K562 (cell line): ENCODE data around the gene MAGI3. TPM values are rescaled to one million over a fixed set of nuclear protein-coding genes. Genes with fewer than 3 reads are reported as not detected.

Source experiments
- ATAC-seq: fragments of 200-7000 bp; cut with Tn5 transposase; 3 replicates; pipeline ENCODE4 v1.9.1; 2020; ENCODE audit warnings: moderate library complexity
- BruUV-seq: library from RNA; stranded (reverse); fragments of 400-500 nt; replicated peaks from 2 replicates; lab custom pipeline; 2021; lab: Mats Ljungman, UMichigan
- CTCF ChIA-PET: fragments of 300-600 bp; formaldehyde crosslinking; extraction: SDS; loops from one replicate; lab custom pipeline; 2021; ENCODE audit warnings: low intra/inter-chr PET ratio; lab: Yijun Ruan, JAX
- POLR2A ChIA-PET: fragments of 300-600, 350-650 bp; sonication (Branson Sonifier 250); formaldehyde crosslinking; extraction: SDS; loops from one replicate; lab custom pipeline; 2021; ENCODE audit warnings: antibody characterized with exemption, inconsistent platforms; lab: Yijun Ruan, JAX
- DNase-seq, 4 experiments: peaks; one replicate each; pipeline versions ENCODE4 v3.0.0 to v3.0.0-alpha.2; 2011 to 2018; ENCODE audit warnings: low spot score in 3 of 4, mixed read lengths in 3 of 4; ENCODE audit errors: extremely low read depth in 1 of 4
- FAIRE-seq: peaks from 2 replicates; lab custom pipeline; 2011; peaks lifted over from hg19 to GRCh38; lab: Jason Lieb, UNC
- H2AFZ ChIP-seq: 2 replicates; pipeline ENCODE4 v1.6.0; 2011; ENCODE audit warnings: low read depth, low read length, control low read depth, inconsistent platforms
- H3K27ac ChIP-seq: fragments of 200-600 bp; 3 replicates; pipeline ENCODE4 v1.8.0; 2011; ENCODE audit warnings: low read depth, mild to moderate bottlenecking, control low read depth, inconsistent platforms, low read length, moderate library complexity, mixed read lengths; ENCODE audit errors: extremely low read depth
- H3K27me3 ChIP-seq, 2 experiments: fragments of 300-600 bp in 1 of 2; 2 replicates in 1 of 2; 3 replicates in 1 of 2; pipeline versions ENCODE4 v1.6.0 to v1.8.0; 2011; ENCODE audit warnings: inconsistent platforms in 2 of 2, low read length in 2 of 2, mild to moderate bottlenecking in 1 of 2, mixed read lengths in 1 of 2, moderate library complexity in 1 of 2; ENCODE audit not compliant: control insufficient read depth in 2 of 2, insufficient read depth in 2 of 2
- H3K36me3 ChIP-seq: fragments of 300-600 bp; 3 replicates; pipeline ENCODE4 v1.8.0; 2011; ENCODE audit warnings: mild to moderate bottlenecking, low read length, inconsistent platforms; ENCODE audit not compliant: control insufficient read depth, insufficient read depth
- H3K4me1 ChIP-seq, 2 experiments: fragments of 200-600 bp in 1 of 2; replicated peaks in 1 of 2; 2 replicates in 1 of 2; 3 replicates in 1 of 2; pipeline versions ENCODE4 v1.5.1 to v1.8.0; 2011; ENCODE audit warnings: inconsistent platforms in 2 of 2, low read length in 2 of 2, mild to moderate bottlenecking in 1 of 2, mixed read lengths in 1 of 2, moderate library complexity in 1 of 2; ENCODE audit not compliant: control insufficient read depth in 2 of 2, insufficient read depth in 2 of 2
- H3K4me2 ChIP-seq: 2 replicates; pipeline ENCODE4 v1.6.1; 2011; ENCODE audit warnings: low read length, control low read depth, inconsistent platforms, mixed read lengths; ENCODE audit not compliant: insufficient read depth
- H3K4me3 ChIP-seq: fragments of 200-600 bp; sonication (generic), shearing (Covaris generic); 2 replicates; pipeline ENCODE4 v1.5.1; 2016; ENCODE audit warnings: control low read depth, inconsistent platforms
- H3K79me2 ChIP-seq: fragments of 200-600 bp; 3 replicates; pipeline ENCODE4 v1.8.0; 2011; ENCODE audit warnings: low read length, inconsistent platforms; ENCODE audit not compliant: control insufficient read depth, insufficient read depth
- H3K9ac ChIP-seq, 2 experiments: 2 replicates each; pipeline versions ENCODE4 v1.6.0 to v1.6.1; 2011; ENCODE audit warnings: low read depth in 2 of 2, low read length in 2 of 2, control low read depth in 1 of 2, inconsistent platforms in 1 of 2, mild to moderate bottlenecking in 1 of 2, mixed read lengths in 1 of 2; ENCODE audit not compliant: insufficient read depth in 1 of 2
- H3K9me1 ChIP-seq: one replicate; pipeline ENCODE4 v1.6.0; 2011; ENCODE audit warnings: inconsistent platforms, mild to moderate bottlenecking, low read length, moderate library complexity; ENCODE audit not compliant: control insufficient read depth, insufficient read depth
- H3K9me3 ChIP-seq: replicated peaks from 2 replicates; pipeline ENCODE4 v1.5.1; 2011; ENCODE audit warnings: low read depth, low read length, inconsistent platforms; ENCODE audit not compliant: control insufficient read depth, insufficient read depth
- H4K20me1 ChIP-seq: replicated peaks from 2 replicates; pipeline ENCODE4 v1.6.1; 2011; ENCODE audit warnings: low read length, inconsistent platforms, mixed read lengths; ENCODE audit not compliant: control insufficient read depth, insufficient read depth
- BCOR ChIP-seq: fragments of 450-650 bp; IDR thresholded peaks from 2 replicates; pipeline ENCODE4 v1.6.1; 2016
- CBX5 ChIP-seq: IDR thresholded peaks from 2 replicates; pipeline ENCODE4 v1.6.1; 2014; ENCODE audit warnings: low read depth, borderline replicate concordance
- KLF10 ChIP-seq: fragments of 250-450 bp; sonication (Bioruptor Pico); IDR thresholded peaks from 2 replicates; pipeline ENCODE4 v1.6.1; 2021; ENCODE audit warnings: matching md5 sums
- KLF13 ChIP-seq: fragments of 450-650 bp; IDR thresholded peaks from 2 replicates; pipeline ENCODE4 v1.6.1; 2016; ENCODE audit warnings: missing genetic modification characterization, low read depth, mild to moderate bottlenecking, missing compliant biosample characterization, moderate library complexity, borderline replicate concordance
- L3MBTL2 ChIP-seq: fragments of 450-650 bp; IDR thresholded peaks from 2 replicates; pipeline ENCODE4 v1.6.1; 2016; ENCODE audit warnings: mild to moderate bottlenecking, moderate library complexity
- MIER1 ChIP-seq: fragments of 450-650 bp; IDR thresholded peaks from 2 replicates; pipeline ENCODE4 v1.6.1; 2016; ENCODE audit warnings: antibody characterized with exemption, mild to moderate bottlenecking, low read depth
- MXI1 ChIP-seq: IDR thresholded peaks from 2 replicates; pipeline ENCODE4 v1.6.1; 2011; ENCODE audit warnings: low read depth, mild to moderate bottlenecking, improper control_type of control experiment, low read length
- RBFOX2 ChIP-seq: fragments of 200-400 bp; formaldehyde crosslinking; IDR thresholded peaks from 2 replicates; pipeline ENCODE4 v1.6.1; 2017; ENCODE audit warnings: low read depth, mild to moderate bottlenecking, low read length, moderate library complexity
- RCOR1 ChIP-seq, 2 experiments: IDR thresholded peaks; 2 replicates each; pipeline ENCODE4 v1.6.1; 2012; ENCODE audit warnings: low read depth in 2 of 2, low read length in 2 of 2, borderline replicate concordance in 1 of 2, improper control_type of control experiment in 1 of 2
- WGBS: fragments of 100-300 bp; shearing (Covaris generic); methylation state at CpG from one replicate; pipeline ENCODE4 v1.1.6; 2016; ENCODE audit warnings: low coverage, mixed read lengths; ENCODE audit not compliant: insufficient coverage; ENCODE audit errors: missing lambda C conversion rate; 5-methylcytosine and 5-hydroxymethylcytosine counted together
- in situ Hi-C: fragments of 300-500 bp; cut with MboI; formaldehyde crosslinking; loops from 4 replicates; pipeline ENCODE4 v1.15.0; 2018; ENCODE audit warnings: inconsistent platforms, mixed read lengths
- intact Hi-C: fragments of 100-400 bp; cut with micrococcal nuclease; formaldehyde crosslinking; loops from 2 replicates; pipeline ENCODE4 v1.14.2; 2022
- polyA plus RNA-seq, 8 experiments: library from polyadenylated mRNA; depleted of rRNA in 4 of 8; stranded (reverse) in 5 of 8; unstranded in 3 of 8; fragments of >200 nt; fragmentation: Nextera tagmentation in 2 of 8; fragmentation: Illumina TruSeq in 1 of 8; extraction: Ambion mirVana in 2 of 8; extraction: Trizol in 1 of 8; gene quantifications; 2 replicates each; pipeline versions ENCODE4 v1.2.1 to v1.2.3, GENCODE V29; 2011 to 2014; ENCODE audit warnings: inconsistent platforms in 1 of 8, missing spikeins in 1 of 8
- total RNA-seq, 7 experiments: library from RNA; depleted of rRNA in 6 of 7; stranded (reverse); fragments of >200 nt in 6 of 7; fragmentation: Illumina TruSeq in 2 of 7; extraction: Trizol in 2 of 7; gene quantifications; 2 replicates each; pipeline versions ENCODE4 v1.2.1 to v1.2.3, GENCODE V29; 2011 to 2021; ENCODE audit warnings: low replicate concordance in 1 of 7
- TF ChIP-seq, protein P1 (sequence below): sonication (generic); formaldehyde crosslinking; IDR thresholded peaks from 2 replicates; pipeline ENCODE4 v1.8.0; 2023; ENCODE audit warnings: mild to moderate bottlenecking, missing genetic modification reagents
- TF ChIP-seq, protein P2 (sequence below): sonication (generic); formaldehyde crosslinking; IDR thresholded peaks from 2 replicates; pipeline ENCODE4 v1.8.1; 2023; ENCODE audit warnings: mild to moderate bottlenecking, missing genetic modification reagents
- TF ChIP-seq, protein P3 (sequence below): fragments of 200-800 bp; sonication (Bioruptor generic); IDR thresholded peaks from 2 replicates; pipeline ENCODE4 v1.6.1; 2016; ENCODE audit warnings: missing genetic modification characterization, missing compliant biosample characterization
- TF ChIP-seq, protein P4 (sequence below): fragments of 250-450 bp; sonication (Bioruptor Pico); IDR thresholded peaks from 2 replicates; pipeline ENCODE4 v1.8.0; 2022; ENCODE audit warnings: moderate library complexity, mild to moderate bottlenecking, inconsistent platforms

Gene MAGI3
- total and polyA plus RNA-seq, 9 of the 15 experiments (the other 6 are each of a cell fraction or from before 2014, with no cell fraction given) = 1.0 to 8.6 (median 5.5) TPM

DNA sequence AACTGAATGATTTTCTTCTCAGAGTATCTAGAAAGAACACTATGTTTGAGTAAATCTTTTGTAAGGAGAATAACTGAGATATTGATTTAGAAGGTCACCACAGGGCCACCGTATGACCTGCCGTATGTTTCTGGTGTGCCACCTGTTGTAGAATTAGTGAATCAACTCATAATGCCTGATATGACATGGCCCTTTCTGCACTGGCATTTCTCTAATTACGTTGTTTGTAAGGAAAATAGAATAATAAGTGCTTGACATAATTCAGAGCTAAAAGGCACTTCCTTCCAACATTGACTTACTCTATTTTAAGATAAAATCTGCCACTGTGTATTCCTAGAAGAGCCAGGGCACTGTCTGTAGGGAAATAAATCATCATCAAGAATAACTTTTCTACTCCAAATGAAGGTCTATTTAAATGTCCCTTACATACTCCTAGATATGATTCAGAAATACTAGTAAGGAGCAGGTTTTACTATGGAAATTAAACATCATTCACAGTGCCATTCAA is 267.3 kb downstream of the MAGI3 start:
- POLR2A ChIA-PET = interaction anchor here (0.7 to 3.1 kb wide), 4 partner anchors 9 to 14 kb away, joined by 3 to 8 read pairs (median 3); no protein-coding TSS in a partner anchor
- intact Hi-C loops (no loop called here), in situ Hi-C loops (no loop called here)
- 72% methylated on average over 3 of the region's 3 CpGs for WGBS
- peaks cover 3 to 28% of the 10 kb centered on the region in 2 experiments; a peak in 4 of 5 replicates for H3K4me1 ChIP-seq
- H4K20me1 ChIP-seq = no peaks in the 10 kb centered on the region
- H3K4me3 ChIP-seq = no peak overlapping the region
- H3K27ac ChIP-seq = no peak overlapping the region
- H3K27me3 ChIP-seq = no peaks in the 10 kb centered on the region
- no TSS peak for BruUV-seq
- DNase-seq = no peak
- no peak overlapping the region for H2AFZ ChIP-seq
- no peak for ATAC-seq
- no peak for FAIRE-seq
- no peak overlapping the region for H3K4me2 ChIP-seq
- H3K36me3 ChIP-seq = no peaks in the 10 kb centered on the region
- no peaks in the 10 kb centered on the region for H3K9me1 ChIP-seq
- no peaks in the 10 kb centered on the region for H3K9me3 ChIP-seq
- CTCF ChIA-PET = no interaction called here
- no peak overlapping the region for H3K9ac ChIP-seq
- no peaks in the 10 kb centered on the region for H3K79me2 ChIP-seq
- TF ChIP-seq CBX5 = no peak
- TF ChIP-seq KLF10 = no peak
- TF ChIP-seq, protein P1, sequence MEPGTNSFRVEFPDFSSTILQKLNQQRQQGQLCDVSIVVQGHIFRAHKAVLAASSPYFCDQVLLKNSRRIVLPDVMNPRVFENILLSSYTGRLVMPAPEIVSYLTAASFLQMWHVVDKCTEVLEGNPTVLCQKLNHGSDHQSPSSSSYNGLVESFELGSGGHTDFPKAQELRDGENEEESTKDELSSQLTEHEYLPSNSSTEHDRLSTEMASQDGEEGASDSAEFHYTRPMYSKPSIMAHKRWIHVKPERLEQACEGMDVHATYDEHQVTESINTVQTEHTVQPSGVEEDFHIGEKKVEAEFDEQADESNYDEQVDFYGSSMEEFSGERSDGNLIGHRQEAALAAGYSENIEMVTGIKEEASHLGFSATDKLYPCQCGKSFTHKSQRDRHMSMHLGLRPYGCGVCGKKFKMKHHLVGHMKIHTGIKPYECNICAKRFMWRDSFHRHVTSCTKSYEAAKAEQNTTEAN (CRISPR knock-in tag) = no peak
- TF ChIP-seq, protein P2, sequence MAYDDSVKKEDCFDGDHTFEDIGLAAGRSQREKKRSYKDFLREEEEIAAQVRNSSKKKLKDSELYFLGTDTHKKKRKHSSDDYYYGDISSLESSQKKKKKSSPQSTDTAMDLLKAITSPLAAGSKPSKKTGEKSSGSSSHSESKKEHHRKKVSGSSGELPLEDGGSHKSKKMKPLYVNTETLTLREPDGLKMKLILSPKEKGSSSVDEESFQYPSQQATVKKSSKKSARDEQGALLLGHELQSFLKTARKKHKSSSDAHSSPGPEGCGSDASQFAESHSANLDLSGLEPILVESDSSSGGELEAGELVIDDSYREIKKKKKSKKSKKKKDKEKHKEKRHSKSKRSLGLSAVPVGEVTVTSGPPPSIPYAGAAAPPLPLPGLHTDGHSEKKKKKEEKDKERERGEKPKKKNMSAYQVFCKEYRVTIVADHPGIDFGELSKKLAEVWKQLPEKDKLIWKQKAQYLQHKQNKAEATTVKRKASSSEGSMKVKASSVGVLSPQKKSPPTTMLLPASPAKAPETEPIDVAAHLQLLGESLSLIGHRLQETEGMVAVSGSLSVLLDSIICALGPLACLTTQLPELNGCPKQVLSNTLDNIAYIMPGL (CRISPR knock-in tag) = no peak
- no peak for TF ChIP-seq BCOR
- no peak for TF ChIP-seq L3MBTL2
- no peak for TF ChIP-seq KLF13 (tag)
- no peak for TF ChIP-seq MXI1
- no peak for TF ChIP-seq RBFOX2
- TF ChIP-seq, protein P3, sequence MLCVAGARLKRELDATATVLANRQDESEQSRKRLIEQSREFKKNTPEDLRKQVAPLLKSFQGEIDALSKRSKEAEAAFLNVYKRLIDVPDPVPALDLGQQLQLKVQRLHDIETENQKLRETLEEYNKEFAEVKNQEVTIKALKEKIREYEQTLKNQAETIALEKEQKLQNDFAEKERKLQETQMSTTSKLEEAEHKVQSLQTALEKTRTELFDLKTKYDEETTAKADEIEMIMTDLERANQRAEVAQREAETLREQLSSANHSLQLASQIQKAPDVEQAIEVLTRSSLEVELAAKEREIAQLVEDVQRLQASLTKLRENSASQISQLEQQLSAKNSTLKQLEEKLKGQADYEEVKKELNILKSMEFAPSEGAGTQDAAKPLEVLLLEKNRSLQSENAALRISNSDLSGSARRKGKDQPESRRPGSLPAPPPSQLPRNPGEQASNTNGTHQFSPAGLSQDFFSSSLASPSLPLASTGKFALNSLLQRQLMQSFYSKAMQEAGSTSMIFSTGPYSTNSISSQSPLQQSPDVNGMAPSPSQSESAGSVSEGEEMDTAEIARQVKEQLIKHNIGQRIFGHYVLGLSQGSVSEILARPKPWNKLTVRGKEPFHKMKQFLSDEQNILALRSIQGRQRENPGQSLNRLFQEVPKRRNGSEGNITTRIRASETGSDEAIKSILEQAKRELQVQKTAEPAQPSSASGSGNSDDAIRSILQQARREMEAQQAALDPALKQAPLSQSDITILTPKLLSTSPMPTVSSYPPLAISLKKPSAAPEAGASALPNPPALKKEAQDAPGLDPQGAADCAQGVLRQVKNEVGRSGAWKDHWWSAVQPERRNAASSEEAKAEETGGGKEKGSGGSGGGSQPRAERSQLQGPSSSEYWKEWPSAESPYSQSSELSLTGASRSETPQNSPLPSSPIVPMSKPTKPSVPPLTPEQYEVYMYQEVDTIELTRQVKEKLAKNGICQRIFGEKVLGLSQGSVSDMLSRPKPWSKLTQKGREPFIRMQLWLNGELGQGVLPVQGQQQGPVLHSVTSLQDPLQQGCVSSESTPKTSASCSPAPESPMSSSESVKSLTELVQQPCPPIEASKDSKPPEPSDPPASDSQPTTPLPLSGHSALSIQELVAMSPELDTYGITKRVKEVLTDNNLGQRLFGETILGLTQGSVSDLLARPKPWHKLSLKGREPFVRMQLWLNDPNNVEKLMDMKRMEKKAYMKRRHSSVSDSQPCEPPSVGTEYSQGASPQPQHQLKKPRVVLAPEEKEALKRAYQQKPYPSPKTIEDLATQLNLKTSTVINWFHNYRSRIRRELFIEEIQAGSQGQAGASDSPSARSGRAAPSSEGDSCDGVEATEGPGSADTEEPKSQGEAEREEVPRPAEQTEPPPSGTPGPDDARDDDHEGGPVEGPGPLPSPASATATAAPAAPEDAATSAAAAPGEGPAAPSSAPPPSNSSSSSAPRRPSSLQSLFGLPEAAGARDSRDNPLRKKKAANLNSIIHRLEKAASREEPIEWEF = no peak
- TF ChIP-seq, protein P4, sequence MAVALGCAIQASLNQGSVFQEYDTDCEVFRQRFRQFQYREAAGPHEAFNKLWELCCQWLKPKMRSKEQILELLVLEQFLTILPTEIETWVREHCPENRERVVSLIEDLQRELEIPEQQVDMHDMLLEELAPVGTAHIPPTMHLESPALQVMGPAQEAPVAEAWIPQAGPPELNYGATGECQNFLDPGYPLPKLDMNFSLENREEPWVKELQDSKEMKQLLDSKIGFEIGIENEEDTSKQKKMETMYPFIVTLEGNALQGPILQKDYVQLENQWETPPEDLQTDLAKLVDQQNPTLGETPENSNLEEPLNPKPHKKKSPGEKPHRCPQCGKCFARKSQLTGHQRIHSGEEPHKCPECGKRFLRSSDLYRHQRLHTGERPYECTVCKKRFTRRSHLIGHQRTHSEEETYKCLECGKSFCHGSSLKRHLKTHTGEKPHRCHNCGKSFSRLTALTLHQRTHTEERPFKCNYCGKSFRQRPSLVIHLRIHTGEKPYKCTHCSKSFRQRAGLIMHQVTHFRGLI = 0 out of 2 replicates have a peak, but pooled peaks have one; percentile 28
- TF ChIP-seq RCOR1 (IDR thresholded peaks at IDR 0.05; ENCODE audit: borderline replicate concordance in 1 of 2, low read depth in 2 of 2, low read length in 2 of 2) = no peak
- TF ChIP-seq MIER1 = no peak
